Mucosa of rectum (tissue), 2 donors: ENCODE data around the gene CYYR1.

Source experiments
- H3K27ac ChIP-seq, 2 donors: one replicate each; pipeline ENCODE4 v1.7.0; 2013; ENCODE audit warnings: inconsistent platforms in 2 of 2, low read depth in 2 of 2, low read length in 2 of 2
- H3K27me3 ChIP-seq, 2 donors: one replicate each; pipeline ENCODE4 v1.7.0; 2013; ENCODE audit warnings: low read length in 2 of 2; ENCODE audit not compliant: control insufficient read depth in 2 of 2, insufficient read depth in 2 of 2
- H3K36me3 ChIP-seq, 2 donors: one replicate each; pipeline ENCODE4 v1.7.0; 2013; ENCODE audit warnings: low read length in 2 of 2; ENCODE audit not compliant: control insufficient read depth in 2 of 2, insufficient read depth in 2 of 2
- H3K4me1 ChIP-seq, 2 donors: one replicate each; pipeline ENCODE4 v1.7.0; 2013; ENCODE audit warnings: low read length in 2 of 2, mild to moderate bottlenecking in 1 of 2; ENCODE audit not compliant: control insufficient read depth in 2 of 2, insufficient read depth in 2 of 2
- H3K4me3 ChIP-seq, 2 donors: one replicate each; pipeline ENCODE4 v1.7.0; 2013; ENCODE audit warnings: low read length in 2 of 2
- H3K9ac ChIP-seq, 2 donors: one replicate each; pipeline ENCODE4 v1.7.0; 2013; ENCODE audit warnings: low read length in 2 of 2, low read depth in 1 of 2, mild to moderate bottlenecking in 1 of 2
- H3K9me3 ChIP-seq, 2 donors: one replicate each; pipeline ENCODE4 v1.7.0; 2013; ENCODE audit warnings: low read length in 2 of 2; ENCODE audit not compliant: control insufficient read depth in 2 of 2
- donor health status: healthy.
- donor health status: Normal muscosa, but diverticular disease.

Gene CYYR1

DNA sequence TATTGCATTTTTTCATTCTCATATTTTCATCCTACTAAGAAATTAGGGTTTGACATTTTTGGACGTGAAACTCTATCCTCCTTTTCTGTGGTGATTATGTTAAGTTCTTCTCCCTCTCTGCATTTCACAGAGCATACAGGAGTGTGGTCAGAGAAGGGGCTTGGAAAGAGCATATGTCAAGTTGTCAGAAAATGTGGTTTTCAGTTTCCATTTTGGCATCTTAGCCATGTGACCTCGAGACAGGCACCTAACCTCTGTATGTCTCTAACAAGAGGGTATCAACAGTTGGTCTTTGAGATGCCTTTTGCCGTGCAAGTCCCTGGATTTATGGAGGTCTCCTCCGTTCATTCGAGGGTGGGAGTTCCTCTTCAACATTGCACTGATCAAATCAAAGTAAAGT is 140.7 kb downstream of the CYYR1 start:
- Histone ChIP-seq H3K27ac (no peak overlapping the region), H3K4me1 (no peaks in the 10 kb centered on the region), H3K9ac (no peak overlapping the region), H3K9me3 (no peaks in the 10 kb centered on the region), H3K36me3 (no peaks in the 10 kb centered on the region), H3K4me3 (no peak overlapping the region), H3K27me3 (no peaks in the 10 kb centered on the region)

DNA sequence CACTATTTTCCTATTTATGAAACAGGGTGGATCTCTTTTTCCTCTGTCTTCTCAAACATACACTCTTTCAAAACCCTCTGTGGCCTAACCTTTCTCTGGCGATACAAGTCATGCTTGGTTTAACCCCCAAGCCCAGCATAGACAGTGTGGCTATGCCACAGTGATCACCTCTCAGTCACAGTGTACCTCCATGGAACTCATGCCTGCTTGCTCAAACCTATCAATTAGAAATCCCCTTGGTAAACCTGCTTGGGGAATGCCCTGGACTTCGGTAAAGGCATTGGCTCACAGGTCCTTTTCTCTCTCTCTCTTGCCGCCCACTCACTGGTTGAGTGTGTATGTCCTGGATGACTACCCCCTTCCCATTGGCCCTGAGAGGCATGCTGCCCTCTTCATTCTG is 147.5 kb downstream of the CYYR1 start:
- Histone ChIP-seq H3K4me1 (no peaks in the 10 kb centered on the region), H3K27me3 (no peaks in the 10 kb centered on the region), H3K4me3 (no peak overlapping the region), H3K36me3 (no peaks in the 10 kb centered on the region), H3K9me3 (no peaks in the 10 kb centered on the region), H3K9ac (no peak overlapping the region), H3K27ac (no peak overlapping the region)

DNA sequence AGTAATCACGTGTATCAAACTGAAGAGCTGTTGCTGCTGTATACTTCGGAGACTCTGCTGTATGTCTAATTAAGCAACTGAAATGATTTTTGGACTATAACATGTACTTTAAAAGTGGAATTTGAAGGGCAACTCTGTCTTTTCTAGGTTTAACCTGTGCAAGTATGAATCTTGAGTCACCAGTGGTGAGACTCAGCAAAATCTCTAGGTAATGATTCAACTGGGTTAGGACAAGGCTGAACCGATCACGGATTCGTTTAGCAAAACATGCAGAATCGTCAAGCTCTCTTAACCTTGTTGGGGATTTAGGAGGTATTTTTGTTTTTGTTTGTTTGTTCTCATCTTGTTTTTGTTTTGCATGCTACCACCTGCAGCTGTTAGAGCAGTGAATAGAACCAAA is 149.6 kb downstream of the CYYR1 start:
- no peak overlapping the region for H3K27ac ChIP-seq
- H3K9me3 ChIP-seq: no peaks in the 10 kb centered on the region
- no peaks in the 10 kb centered on the region for H3K27me3 ChIP-seq
- no peaks in the 10 kb centered on the region for H3K36me3 ChIP-seq
- H3K4me1 ChIP-seq: no peaks in the 10 kb centered on the region
- H3K4me3 ChIP-seq: no peak overlapping the region
- no peak overlapping the region for H3K9ac ChIP-seq

DNA sequence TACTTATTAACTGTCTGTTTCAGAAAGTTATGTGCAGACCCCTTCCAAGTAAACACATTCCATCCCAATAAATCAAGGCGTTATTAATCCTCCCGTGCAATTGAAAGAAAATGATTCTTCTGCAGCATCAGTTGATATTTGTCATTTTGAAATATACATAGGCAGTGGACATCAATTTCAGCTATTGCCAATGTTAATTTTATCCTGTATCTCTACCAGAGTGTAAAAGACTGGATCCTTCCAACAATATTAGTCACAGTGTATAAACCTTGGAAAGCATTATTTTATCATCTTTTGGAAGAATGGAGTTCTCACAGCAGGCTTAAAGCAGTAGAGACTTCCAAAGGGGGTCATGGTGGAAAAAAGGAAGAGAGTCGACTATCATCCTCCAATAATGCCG is 150.4 kb downstream of the CYYR1 start:
- H3K27me3 ChIP-seq: no peaks in the 10 kb centered on the region
- H3K4me1 ChIP-seq: no peaks in the 10 kb centered on the region
- no peak overlapping the region for H3K9ac ChIP-seq
- no peaks in the 10 kb centered on the region for H3K36me3 ChIP-seq
- H3K27ac ChIP-seq: no peak overlapping the region
- no peaks in the 10 kb centered on the region for H3K9me3 ChIP-seq
- no peak overlapping the region for H3K4me3 ChIP-seq

GRCh38 chr21:26422138-26422537 is 150.9 kb downstream of the CYYR1 start:
- Histone ChIP-seq H3K9me3 (no peaks in the 10 kb centered on the region), H3K9ac (no peak overlapping the region), H3K4me3 (no peak overlapping the region), H3K4me1 (no peaks in the 10 kb centered on the region), H3K36me3 (no peaks in the 10 kb centered on the region), H3K27me3 (no peaks in the 10 kb centered on the region), H3K27ac (no peak overlapping the region)

DNA sequence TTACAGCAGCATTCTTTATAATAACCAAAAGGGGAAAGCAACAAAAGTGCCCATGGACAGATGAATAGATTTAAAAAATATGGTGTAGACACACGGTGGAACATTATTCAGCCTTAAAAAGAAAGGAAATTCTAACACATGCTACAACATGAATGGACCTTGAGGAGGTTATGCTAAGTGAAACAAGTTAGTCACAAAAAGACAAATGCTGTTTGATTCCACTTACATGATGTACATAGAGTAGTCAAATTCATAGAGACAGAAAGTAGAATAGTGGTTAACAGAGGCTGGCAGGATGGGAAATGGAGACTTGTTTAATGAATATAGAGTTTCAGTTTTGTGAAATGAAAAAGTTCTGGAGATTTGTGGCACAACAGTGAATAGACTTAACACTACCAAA is 151.4 kb downstream of the CYYR1 start:
- no peak overlapping the region for H3K9ac ChIP-seq
- no peak overlapping the region for H3K27ac ChIP-seq
- no peaks in the 10 kb centered on the region for H3K9me3 ChIP-seq
- no peak overlapping the region for H3K4me3 ChIP-seq
- H3K4me1 ChIP-seq: no peaks in the 10 kb centered on the region
- no peaks in the 10 kb centered on the region for H3K27me3 ChIP-seq
- H3K36me3 ChIP-seq: no peaks in the 10 kb centered on the region
